CD4-positive, alpha-beta T cell treated with Interleukin-21 for 1 hour (primary cell): Measurements from ENCODE around the gene BOLA1.
"Not testable (repeated sequence)": the region's sequence is repeated elsewhere in the genome, so short reads cannot be mapped to it uniquely, and the experiment has no call there.

Experiments
- DNase-seq: peaks from one replicate; pipeline ENCODE4 v3.0.0-alpha.2; 2020

BOLA1 gene

GRCh38 chr1:149899460-149900284 is at the start of gene BOLA1:
Gene BOLA1 (plus strand): TSS chr1:149899568. CDS start chr1:149900060, 492 bp downstream.
- peak; percentile 85 for DNase-seq

- DNase-seq, result peak; percentile 28
Measured at GRCh38 chr1:149849947-149850360, 49.4 kb upstream of the BOLA1 start.

GRCh38 chr1:149850732-149851345 is 48.5 kb upstream of the BOLA1 start:
- DNase-seq, result not testable (repeated sequence)

GRCh38 chr1:149851585-149852213 is 47.7 kb upstream of the BOLA1 start:
- not testable (repeated sequence) for DNase-seq

GRCh38 chr1:149852263-149852662 is 47.1 kb upstream of the BOLA1 start:
- DNase-seq, result not testable (repeated sequence)

GRCh38 chr1:149860271-149860670 is 39.1 kb upstream of the BOLA1 start:
- not testable (repeated sequence) for DNase-seq

- DNase-seq, result not testable (repeated sequence)
Measured at GRCh38 chr1:149860684-149861496, 38.5 kb upstream of the BOLA1 start.

- not testable (repeated sequence) for DNase-seq
Measured at GRCh38 chr1:149861497-149862054, 37.8 kb upstream of the BOLA1 start.

- DNase-seq, result not testable (repeated sequence)
Measured at GRCh38 chr1:149866887-149867286, 32.5 kb upstream of the BOLA1 start.

- not testable (repeated sequence) for DNase-seq
Measured at GRCh38 chr1:149873060-149873459, 26.3 kb upstream of the BOLA1 start.

- DNase-seq, result no peak
Measured at GRCh38 chr1:149877211-149877946, 22.0 kb upstream of the BOLA1 start.

GRCh38 chr1:149879556-149879955 is 19.8 kb upstream of the BOLA1 start:
- DNase-seq, result peak; percentile 30

GRCh38 chr1:149881876-149882275 is 17.5 kb upstream of the BOLA1 start:
- no peak for DNase-seq

GRCh38 chr1:149883598-149884247 is 15.6 kb upstream of the BOLA1 start:
- DNase-seq, result no peak

GRCh38 chr1:149884433-149885338 is 14.7 kb upstream of the BOLA1 start:
- DNase-seq, result peak; percentile 20

- DNase-seq, result peak; percentile 70
Measured at GRCh38 chr1:149885339-149886120, 13.8 kb upstream of the BOLA1 start.

- not testable (repeated sequence) for DNase-seq
Measured at GRCh38 chr1:149886121-149886395, 13.3 kb upstream of the BOLA1 start.

- peak; percentile 98 for DNase-seq
Measured at GRCh38 chr1:149886396-149887195, 12.8 kb upstream of the BOLA1 start.

- DNase-seq, result not testable (repeated sequence)
Measured at GRCh38 chr1:149887196-149887455, 12.2 kb upstream of the BOLA1 start.
